ENCODE measurements around the gene RAP1GAP. TPM values are rescaled to one million over a fixed set of nuclear protein-coding genes. Genes with fewer than 3 reads are reported as not detected.

Gene RAP1GAP
- total and polyA plus RNA-seq, 2 of the 13 experiments (the other 11 are each of a cell fraction or from before 2014, with no cell fraction given): 11.9 to 37.5 TPM

DNA sequence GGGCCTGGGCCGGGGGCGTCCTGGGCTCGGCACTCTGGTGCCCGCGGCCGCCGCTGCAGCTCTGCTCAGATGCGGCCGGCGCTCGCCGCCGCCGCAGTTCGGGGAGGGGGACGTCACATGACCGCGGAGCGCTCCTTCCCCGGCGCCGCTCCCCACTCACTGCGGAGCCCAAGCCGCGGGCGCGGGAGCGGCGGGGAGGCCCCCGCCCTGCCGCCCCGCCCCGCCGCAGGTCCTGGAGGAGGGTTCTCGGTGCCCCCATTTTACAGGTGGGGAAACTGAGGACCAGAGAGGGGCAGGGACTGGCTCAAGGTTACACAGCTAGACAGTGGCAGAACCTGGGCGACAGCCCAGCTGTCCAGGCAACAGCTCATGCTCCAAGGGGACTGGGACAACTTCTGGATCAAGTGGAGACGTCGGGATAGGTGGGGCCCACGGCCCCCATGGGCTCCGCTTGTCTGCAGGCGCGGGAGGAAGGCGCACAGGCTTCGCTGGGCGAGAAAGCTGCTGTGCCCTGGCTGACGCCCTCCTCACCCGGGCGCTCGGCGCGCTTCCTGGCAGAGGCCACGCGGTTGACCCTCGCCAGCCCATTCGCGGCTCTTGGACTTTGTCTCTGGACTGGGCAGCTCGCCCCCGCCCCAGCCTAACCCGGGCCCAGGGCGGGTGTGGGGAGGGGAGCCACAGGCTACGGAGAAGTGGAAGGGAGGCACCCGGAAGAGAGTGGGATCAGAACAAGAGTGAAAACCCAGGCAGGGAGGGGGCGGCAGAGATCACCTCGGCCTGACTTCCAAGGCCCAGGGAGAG lies at the start of gene RAP1GAP (continued):
- TF ChIP-seq ZNF75D (CRISPR knock-in tag; IDR thresholded peaks at IDR 0.05; ENCODE audit: borderline replicate concordance) (no peak), ZNF142 (CRISPR knock-in tag; IDR thresholded peaks at IDR 0.05) (peak; percentile 13; the same call in 1 of the 2 replicates), SRSF1 (optimal IDR thresholded peaks at IDR 0.05; ENCODE audit: low read depth, low read length) (peak; percentile 96), RBM39 (IDR thresholded peaks at IDR 0.05; ENCODE audit: low read depth, low read length, poor library complexity, severe bottlenecking) (peak; percentile 91), LBX2 (CRISPR knock-in tag; IDR thresholded peaks at IDR 0.05; ENCODE audit: borderline replicate concordance) (no peak), MAF1 (CRISPR knock-in tag; IDR thresholded peaks at IDR 0.05; ENCODE audit: borderline replicate concordance) (peak; percentile 46; the same call in 1 of the 2 replicates), ZNF260 (CRISPR knock-in tag; IDR thresholded peaks at IDR 0.05; ENCODE audit: borderline replicate concordance, low read depth) (no peak), HOXA5 (CRISPR knock-in tag; IDR thresholded peaks at IDR 0.05) (peak; percentile 75; the same call in 1 of the 2 replicates)
- TF ChIP-seq, protein P1, sequence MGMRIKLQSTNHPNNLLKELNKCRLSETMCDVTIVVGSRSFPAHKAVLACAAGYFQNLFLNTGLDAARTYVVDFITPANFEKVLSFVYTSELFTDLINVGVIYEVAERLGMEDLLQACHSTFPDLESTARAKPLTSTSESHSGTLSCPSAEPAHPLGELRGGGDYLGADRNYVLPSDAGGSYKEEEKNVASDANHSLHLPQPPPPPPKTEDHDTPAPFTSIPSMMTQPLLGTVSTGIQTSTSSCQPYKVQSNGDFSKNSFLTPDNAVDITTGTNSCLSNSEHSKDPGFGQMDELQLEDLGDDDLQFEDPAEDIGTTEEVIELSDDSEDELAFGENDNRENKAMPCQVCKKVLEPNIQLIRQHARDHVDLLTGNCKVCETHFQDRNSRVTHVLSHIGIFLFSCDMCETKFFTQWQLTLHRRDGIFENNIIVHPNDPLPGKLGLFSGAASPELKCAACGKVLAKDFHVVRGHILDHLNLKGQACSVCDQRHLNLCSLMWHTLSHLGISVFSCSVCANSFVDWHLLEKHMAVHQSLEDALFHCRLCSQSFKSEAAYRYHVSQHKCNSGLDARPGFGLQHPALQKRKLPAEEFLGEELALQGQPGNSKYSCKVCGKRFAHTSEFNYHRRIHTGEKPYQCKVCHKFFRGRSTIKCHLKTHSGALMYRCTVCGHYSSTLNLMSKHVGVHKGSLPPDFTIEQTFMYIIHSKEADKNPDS (CRISPR knock-in tag; IDR thresholded peaks at IDR 0.05): no peak
- TF ChIP-seq, protein P2, sequence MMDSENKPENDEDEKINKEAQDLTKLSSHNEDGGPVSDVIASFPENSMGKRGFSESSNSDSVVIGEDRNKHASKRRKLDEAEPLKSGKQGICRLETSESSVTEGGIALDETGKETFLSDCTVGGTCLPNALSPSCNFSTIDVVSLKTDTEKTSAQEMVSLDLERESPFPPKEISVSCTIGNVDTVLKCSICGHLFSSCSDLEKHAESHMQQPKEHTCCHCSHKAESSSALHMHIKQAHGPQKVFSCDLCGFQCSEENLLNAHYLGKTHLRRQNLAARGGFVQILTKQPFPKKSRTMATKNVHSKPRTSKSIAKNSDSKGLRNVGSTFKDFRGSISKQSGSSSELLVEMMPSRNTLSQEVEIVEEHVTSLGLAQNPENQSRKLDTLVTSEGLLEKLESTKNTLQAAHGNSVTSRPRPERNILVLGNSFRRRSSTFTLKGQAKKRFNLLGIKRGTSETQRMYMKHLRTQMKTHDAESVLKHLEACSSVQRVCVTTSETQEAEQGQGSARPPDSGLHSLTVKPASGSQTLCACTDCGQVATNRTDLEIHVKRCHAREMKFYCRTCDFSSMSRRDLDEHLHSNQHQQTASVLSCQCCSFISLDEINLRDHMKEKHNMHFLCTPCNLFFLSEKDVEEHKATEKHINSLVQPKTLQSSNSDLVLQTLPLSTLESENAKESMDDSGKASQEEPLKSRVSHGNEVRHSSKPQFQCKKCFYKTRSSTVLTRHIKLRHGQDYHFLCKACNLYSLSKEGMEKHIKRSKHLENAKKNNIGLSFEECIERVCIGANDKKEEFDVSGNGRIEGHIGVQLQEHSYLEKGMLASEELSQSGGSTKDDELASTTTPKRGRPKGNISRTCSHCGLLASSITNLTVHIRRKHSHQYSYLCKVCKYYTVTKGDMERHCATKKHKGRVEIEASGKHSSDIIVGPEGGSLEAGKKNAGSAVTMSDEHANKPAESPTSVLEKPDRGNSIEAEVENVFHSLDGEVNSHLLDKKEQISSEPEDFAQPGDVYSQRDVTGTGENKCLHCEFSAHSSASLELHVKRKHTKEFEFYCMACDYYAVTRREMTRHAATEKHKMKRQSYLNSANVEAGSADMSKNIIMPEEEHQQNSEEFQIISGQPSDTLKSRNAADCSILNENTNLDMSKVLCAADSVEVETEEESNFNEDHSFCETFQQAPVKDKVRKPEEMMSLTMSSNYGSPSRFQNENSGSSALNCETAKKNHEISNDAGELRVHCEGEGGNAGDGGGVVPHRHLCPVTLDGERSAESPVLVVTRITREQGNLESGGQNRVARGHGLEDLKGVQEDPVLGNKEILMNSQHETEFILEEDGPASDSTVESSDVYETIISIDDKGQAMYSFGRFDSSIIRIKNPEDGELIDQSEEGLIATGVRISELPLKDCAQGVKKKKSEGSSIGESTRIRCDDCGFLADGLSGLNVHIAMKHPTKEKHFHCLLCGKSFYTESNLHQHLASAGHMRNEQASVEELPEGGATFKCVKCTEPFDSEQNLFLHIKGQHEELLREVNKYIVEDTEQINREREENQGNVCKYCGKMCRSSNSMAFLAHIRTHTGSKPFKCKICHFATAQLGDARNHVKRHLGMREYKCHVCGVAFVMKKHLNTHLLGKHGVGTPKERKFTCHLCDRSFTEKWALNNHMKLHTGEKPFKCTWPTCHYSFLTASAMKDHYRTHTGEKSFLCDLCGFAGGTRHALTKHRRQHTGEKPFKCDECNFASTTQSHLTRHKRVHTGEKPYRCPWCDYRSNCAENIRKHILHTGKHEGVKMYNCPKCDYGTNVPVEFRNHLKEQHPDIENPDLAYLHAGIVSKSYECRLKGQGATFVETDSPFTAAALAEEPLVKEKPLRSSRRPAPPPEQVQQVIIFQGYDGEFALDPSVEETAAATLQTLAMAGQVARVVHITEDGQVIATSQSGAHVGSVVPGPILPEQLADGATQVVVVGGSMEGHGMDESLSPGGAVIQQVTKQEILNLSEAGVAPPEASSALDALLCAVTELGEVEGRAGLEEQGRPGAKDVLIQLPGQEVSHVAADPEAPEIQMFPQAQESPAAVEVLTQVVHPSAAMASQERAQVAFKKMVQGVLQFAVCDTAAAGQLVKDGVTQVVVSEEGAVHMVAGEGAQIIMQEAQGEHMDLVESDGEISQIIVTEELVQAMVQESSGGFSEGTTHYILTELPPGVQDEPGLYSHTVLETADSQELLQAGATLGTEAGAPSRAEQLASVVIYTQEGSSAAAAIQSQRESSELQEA (CRISPR knock-in tag; IDR thresholded peaks at IDR 0.05; ENCODE audit: not compliant biosample characterization): peak; percentile 84

All from HepG2 (cell line).